GM21528 (cell line): ENCODE data around the gene IRF6.

Experiments used
- ATAC-seq: cut with Tn5 transposase; IDR thresholded peaks from one replicate; pipeline ENCODE4 v1.9.1; 2021; ENCODE audit warnings: mild to moderate bottlenecking, moderate library complexity; ENCODE audit not compliant: unreplicated experiment, low FRiP score

The IRF6 gene

DNA sequence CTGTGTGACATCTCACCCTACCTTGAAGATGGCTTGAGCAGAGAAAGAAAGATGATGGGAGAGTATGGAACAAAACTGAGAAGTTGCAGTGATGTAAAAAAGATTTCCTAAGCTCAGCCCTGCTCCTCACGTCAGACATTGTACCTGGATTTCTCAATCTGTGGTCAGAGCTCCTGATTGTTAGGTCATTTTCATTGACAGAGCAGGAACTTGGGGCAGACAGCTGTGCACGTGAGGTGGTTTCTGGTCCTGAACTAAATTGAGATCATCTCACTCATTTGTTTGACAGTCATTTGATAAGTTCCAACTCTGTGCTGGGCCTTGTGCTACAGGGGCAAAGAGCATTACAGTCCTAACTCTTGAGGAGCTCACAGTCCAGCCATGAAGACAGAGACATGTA, 39.9 kb downstream of the IRF6 start:
- no peak for ATAC-seq

DNA sequence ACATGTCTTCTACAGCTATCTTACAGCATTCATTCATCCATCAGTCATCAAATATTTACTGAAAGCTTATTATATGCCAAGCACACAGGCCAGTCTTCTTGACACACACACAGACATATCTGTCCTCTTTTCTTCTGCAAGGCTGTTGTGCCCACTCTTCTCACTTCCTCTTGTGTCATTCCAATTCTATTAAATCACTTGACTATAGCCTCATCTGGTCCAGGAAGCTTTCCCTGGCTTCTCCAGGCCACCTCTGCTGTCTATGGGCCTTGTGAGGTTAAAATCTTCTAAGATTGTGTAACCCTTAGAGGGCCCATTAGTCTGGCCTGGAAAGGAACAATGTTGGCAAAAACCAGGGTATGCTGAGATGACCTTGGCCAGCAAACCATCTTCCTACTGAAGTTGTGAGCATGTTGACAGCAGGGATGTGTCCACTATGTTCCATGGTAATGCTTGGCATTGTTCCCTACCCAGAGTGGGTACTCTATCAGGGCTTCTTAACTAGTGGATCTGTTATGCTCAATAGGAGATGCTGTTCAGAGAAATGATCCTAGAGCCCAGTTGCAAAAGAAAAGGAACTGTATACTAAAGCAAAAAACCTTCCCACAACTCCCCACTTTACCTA, 44.8 kb downstream of the IRF6 start:
- ATAC-seq = no peak

DNA sequence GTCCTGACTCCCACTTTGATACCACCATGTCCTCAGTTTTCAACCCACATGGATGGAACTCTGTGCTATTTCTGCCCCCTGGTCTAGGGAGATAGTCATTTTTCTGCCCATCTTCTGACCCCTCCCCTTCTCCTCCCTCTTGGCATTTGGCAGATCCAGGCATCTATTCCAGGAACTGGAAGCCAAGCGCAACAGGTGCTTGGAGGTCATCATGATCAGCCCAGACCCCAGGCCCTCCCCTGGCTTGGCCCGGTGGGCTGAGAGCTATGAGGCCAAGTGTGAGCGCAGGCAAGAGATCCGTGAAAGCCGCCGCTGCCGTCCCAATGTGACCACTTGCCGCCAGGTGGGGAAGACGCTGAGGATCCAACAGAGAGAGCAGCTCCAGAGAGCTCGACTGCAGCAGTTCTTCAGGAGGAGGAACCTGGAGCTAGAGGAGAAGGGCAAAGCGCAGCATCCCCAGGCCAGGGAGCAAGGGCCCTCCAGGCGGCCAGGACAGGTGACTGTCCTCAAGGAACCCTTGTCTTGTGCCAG, 46.0 kb downstream of the IRF6 start:
- no peak for ATAC-seq

DNA sequence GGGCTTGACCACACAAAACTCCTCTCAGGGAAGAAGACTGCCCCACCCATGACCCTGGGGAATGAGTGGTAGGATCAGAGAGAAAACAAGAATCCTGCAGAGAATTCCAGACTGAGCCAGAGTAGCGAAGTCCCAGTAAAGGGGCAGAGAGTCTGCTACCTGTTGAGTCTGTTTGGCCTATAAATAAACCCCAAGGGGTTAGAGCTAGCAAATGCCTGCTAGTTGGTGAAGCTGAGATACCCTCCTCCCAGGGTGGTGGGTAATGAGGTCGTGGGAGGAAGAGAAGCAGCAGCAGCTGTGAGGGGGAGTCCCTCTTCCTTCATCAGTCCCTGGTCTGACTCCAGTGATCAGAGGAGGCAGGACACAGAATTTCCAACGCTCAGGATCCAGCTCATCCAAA, 47.5 kb downstream of the IRF6 start:
- ATAC-seq = no peak

DNA sequence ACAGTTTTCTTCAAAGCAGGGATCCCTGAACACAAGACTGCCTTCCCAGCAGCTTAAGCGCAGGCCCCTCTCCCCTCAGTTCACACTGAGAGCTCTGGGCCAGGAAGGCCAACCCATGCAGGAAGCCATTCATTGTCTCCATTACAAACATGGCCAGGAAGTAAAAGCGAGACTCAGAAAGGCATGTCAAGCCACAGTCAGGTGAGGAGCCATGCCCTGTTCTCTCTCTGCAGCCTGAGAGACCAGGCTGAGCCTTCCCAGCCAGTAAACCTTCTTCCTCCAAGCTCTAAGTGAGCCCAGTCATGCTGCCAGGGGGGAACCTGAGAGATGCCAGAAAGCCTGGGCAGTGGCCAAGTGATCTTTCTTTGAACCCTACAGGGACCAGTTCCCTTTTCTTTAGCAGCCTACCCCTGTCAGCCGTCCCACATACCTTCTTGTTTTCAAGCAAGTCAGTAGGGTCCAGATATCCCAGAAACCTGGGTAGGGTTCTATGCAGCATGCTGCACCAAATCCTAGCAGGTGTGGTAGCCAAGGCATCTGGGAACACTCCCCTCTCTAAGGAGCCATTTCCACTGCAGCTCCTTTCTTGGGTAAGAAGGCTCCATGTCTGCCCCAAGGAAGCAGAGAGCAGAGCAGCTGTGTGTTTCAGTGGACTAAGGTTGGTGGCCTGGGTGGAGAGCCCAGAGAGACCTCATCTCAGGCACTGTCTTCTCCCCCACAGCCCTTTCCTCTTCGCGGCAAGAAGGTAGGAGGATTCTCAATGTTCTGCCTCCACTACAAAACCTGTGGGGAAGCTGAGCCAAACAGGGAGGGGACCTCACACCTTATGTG, 49.1 kb downstream of the IRF6 start:
- peak; percentile 40 for ATAC-seq

DNA sequence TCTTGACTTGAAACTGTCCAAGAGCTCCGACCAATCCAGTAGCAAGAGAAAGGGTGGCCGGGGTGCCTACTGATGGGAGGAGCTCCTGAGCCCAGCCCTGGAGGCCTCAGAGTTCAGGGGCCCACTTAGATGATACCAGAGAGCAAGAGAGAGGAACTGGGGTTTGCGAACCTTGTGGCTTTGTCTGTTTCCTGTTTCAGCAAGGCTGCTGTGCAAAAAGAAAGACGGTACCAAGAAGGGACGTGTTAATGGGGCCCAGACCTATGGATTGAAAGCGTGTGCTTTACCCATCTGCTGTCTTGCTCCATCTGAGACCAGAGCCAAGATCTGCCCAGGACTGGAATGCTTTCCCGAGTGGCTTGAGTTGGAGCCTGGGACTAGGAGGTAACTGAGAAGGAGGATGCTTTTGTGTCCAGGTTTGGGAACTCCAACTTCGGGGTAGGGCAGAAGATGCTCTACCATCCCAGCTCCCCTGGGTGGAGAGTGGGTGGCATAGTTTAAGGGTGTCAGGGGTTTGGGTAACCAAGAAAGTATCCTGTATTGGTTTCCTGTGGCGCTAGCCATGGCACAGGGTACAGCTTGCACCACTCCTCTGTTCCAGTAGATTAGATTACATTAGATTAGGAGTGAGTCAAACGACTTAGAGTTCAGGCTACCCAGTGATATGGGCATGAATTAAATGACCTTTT, 49.9 kb downstream of the IRF6 start, which contains the start of gene TRAF3IP3:
TSS of gene TRAF3IP3 (plus strand) at position 128 of the 689 bp plus-strand sequence. CDS start 3,987 bp downstream, outside the sequence.
- peak; percentile 78 for ATAC-seq

DNA sequence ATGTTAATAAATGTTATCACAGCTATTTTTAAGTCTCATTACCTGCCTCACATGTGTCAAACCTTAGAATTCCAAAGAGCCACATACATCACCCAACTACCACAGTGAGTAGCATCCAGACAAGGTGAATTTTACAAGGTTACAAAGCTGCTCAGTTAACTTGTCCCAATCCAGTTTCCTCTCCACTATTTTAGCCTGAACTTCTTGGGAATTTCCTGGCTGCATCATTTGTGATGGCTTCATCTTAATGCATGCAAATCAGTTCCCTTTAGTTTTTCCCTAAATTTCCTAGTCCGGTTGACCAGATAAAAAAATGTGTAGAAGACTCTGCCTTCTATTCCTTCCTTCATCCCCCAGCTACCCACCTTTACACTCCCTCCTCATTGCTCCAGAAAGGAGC, 50.7 kb downstream of the IRF6 start:
- ATAC-seq = no peak

DNA sequence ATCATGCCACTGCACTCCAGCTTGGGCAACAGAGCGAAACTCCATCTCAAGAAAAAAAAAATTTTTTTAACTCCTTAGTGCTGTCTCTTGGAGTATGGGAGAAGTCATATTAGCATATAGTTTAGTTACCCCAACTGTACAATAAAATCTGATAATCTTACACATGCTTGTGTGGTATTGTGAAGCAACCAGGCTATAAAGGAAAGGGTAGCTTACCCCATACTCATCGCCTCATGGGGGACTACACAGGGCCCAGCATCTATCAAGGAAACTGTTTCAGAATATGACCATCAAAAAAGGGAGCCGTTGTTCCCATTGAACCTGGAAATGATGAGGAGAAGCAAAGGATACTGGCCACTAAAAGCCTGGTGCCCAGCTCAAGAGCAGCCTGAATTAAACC, 53.1 kb downstream of the IRF6 start:
- no peak for ATAC-seq

DNA sequence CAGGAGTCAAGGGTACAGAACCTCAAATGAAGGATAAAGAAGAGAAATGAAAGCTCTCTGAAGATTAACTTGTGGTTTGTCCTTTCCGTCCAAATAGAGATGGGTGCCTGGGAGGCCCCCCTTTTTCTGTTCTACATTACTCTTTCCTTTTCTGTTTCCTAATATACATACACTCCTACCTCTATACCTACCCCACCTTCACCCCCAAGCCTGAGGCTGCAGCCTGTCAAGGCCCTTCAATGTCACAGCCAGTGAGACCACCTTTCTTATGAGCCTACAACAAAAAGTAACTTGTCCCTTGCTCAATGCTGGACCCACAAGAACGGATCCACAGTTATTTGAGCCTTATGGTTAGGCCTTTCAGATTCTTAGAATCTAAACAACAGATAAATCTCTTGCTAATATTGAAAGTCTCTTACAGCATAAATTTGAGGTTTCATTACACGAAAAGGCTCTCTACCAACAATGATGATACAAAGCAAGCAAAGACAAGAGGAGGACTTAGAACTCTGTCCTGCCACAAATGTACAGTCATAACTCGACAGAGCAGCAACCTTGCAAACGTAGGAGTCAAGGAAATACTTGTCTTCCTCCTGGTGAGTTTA, 54.2 kb downstream of the IRF6 start:
- peak; percentile 51 for ATAC-seq

DNA sequence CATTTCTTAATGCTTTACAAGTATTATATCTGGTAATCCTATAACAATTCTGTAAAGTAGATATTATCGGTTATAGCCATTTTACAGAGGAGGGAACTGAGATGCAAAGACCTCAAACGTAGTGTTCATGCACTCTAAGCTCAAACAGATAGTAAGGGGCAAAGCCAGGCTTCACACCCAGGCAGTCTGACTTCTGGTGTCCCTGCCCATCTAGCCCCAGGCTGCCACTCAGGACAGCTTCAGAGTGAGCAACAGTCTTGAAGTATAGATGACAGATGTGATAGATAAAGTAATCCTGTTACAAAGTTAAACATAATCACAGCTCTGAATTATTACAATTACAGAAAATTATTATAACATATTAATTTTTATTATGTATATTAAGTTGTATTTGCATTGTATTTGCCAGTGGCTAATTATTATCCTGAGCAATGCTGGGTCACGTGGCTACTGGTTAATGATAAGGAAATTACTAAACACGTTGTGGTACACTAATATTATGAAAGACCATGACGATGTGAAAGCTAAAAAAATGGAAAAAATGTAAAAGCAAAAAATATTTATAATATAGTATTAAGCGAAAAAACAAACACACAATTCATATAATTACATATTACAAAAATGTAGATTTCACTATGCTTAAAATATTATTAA, 56.1 kb downstream of the IRF6 start:
- no peak for ATAC-seq

DNA sequence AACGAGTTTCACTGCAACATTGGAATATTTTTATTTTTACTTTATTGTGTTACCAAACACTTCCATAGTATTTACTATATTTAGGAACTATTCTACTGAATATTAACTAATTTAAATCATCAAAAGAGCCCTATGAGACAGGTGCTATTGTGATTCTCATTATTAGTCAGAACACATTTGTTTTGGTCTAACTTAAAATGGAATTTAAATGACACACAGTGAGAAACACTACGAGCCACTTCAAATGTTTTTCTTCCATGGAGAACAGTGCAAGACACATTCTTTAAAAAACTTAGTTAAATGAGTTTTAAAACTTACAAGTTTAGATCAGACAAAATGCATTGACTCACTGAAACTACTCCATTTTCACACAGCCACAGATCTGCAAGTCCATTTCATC, 56.7 kb downstream of the IRF6 start:
- ATAC-seq = no peak

DNA sequence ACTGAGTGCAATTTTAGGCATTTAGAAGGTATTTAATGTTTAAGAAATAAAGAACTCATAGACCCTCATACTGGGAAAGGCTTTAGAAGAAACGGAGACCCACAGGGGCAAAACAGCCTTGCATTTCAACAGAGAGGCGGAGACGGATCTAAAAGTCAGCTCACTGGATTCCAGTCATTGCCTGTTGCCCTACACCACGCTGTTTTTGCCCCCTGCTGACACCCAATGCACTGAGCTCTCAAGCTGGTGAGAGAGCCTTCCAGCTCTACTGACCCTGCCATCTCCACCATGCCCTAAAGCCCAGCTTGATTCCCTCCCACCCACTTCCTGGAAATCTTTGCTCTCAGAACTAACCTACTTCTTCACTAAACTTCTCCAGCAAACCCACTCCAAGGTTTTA, 57.3 kb downstream of the IRF6 start:
- no peak for ATAC-seq

DNA sequence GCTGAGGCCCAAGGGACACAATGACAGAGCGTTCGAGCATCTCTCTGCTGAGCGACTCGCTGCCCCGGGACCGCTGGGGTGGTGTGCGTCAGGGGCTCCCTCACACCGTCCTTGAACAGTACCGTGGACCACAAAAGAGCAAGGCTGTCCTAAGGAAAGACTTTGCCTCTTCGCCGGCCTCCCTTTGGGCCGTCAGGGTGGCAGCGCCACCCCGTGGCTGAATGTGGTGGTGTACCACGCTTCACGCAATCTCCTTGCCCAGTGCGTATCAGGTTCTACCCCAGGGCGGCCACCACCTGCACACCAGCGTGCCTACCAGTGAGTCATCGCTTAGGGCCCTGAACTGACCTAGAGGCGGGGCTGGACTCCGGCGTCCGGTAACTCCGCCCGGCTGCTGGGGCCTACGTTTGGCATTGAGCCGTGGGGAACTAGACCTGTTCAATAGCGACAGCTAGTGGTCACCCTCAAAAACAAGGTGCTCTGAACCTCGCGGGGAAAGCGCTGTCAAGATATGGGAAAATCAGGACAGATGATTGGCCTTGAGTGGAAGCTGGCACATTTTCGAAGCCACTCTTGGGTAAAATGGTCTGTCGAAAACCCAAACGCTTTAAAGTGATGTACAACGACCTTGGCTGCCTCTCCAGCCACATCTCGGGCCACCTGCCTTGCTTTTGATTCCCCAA, 58.2 kb downstream of the IRF6 start:
- peak; percentile 70 for ATAC-seq

DNA sequence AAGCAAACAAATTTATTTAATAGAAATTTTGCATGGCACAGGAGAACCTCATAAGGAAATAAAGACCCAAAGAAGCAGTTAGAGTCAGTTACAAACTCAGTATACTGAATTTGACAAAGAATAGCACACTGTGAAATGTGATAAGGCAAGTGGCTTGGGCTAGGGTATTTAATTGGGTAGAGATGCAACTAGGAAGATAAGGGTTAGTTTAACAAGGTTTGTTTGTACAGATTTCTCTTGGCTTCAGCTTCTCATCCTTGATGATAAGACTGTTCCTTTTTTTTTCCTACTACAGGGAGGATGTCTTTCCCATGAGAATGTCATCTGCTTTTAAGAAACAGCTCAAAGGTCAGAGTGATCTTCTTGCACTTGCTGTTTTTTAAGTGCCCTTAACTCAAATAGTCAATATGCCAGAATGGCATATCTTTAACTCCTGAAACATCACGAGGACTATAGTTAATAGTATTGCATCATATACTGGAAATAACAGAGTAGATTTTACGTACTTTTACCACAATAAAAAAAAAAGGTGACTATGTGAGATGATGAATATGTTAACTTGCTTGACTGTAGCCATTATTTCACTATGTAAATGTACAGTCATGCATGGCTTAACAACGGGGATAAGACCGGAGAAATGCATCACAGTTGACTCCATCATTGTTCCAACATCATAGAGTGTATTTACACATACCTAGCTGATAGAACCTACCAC, 59.3 kb downstream of the IRF6 start:
- no peak for ATAC-seq

DNA sequence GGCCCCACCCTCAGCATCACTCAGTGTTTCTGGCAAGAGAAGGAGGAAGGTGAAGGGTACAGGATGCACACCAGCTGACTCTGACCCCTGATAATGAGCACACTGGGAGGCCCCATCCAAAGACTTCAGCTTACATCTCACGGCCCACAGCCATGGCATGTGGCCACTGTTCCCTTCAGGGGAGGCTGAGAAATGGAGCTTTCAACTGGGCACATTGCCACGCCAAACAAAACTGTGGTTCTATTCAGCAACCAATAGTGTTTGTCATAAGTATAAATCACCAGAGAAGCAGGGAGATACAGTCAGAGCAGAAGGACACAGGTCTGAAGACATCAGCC, 62.8 kb downstream of the IRF6 start:
- no peak for ATAC-seq

DNA sequence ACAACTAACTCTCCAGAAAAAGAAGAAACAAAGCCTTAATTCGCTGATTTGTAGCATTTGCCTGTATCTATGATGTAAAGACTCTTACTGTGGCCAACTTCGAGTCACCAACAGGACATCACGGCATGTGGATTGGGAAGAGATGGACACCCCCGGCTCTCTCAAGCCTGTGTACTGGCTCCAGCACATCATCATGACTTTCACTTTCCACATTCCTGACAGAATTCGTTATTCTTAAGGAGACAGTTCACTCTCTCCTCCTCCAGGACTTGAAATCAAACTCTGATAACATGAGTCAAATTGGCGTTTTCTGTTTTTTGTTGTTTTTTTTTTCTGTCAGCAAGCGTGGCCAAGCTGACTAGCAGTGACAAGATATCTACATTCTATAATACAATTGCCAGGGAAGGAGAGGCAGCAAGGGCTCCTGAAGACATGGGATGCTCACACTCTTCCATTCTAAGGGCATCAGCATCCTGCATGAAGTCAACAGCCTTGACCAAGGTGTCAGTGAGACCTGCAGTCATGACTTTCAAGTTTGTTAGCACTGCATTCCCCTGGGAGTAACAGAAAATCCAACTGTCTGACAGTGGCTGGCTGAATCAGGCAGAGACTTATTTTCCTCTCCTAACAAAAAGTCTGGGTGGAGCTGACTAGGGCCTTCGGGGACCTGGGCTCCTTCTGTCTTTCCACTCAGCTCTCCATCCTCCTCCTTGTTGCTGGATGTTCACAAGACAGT, 63.4 kb downstream of the IRF6 start:
- no peak for ATAC-seq

DNA sequence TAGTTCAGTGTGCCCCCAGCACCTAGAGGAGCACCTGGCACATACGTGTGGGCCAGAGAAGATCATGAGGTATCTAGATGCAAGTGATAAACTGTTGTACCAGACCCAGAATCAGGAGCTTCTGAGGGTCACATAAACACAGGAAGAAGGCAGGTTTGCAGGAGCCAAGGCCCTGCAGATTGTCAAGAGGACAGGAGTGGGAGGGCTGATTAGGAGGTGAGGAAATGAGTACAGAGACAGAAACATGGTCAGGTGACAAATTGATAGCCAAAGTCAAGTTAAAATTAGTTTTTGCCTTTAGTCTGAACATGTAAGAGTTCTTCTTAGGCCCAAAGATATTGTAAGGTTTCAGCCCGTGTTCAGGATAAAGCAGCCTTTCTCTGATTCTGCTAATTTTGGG, 64.1 kb downstream of the IRF6 start:
- ATAC-seq = no peak

DNA sequence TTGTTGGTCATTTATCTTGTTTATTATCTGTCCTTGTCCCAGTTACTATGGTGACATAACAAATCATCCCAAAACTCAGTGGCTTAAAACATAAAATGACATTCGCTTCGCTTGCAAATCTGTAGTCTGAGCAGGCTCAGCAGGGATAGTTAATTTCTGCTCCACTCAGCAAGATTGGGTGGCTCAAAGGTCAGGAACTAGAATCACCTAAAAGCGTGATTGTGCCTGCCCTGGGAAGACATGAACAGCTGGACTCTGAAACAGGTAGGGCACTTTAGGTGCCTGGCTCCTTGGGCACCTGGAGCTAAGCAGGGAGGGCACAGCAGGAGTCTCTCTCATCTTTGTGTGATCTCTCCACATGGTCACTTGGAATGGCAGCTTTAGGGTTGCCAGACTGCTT, 64.7 kb downstream of the IRF6 start:
- no peak for ATAC-seq

DNA sequence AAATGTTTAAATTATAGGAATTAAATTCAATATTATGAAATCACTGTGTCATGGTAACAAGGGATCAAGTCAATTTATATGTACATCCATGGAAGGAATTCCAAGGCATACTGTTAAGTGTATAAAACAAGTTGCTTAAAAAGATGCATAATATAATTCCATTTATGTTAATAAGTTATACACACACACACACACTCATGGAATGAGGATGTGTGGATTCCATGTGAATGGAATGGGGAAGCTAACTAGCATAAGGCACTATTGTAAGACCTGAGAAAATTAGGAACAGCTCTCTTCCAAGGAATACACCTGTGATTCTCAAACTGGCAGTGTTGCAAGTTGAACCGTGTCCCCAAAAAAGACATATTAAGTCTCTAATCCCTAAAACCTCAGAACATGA, 67.7 kb downstream of the IRF6 start:
- ATAC-seq = no peak
